SU-DHL-6 (cell line): ENCODE measurements around the gene ULBP2.
"Not testable (repeated sequence)": the region's sequence is repeated elsewhere in the genome, so short reads cannot be mapped to it uniquely, and the experiment has no call there.

Experiments used
- EZH2phosphoT487 ChIP-seq: fragments of 200-600 bp; sonication (generic), shearing (Covaris generic); conservative IDR thresholded peaks from 2 replicates; pipeline ENCODE4 v1.6.1; 2018; ENCODE audit warnings: mild to moderate bottlenecking, antibody characterized with exemption, low read length, moderate library complexity, mixed read lengths
- TF ChIP-seq, protein P1 (sequence below): fragments of 200-600 bp; sonication (generic); IDR thresholded peaks from one replicate; pipeline ENCODE4 v1.5.1; 2017; ENCODE audit warnings: antibody characterized with exemption, mild to moderate bottlenecking, low read length, moderate library complexity; ENCODE audit not compliant: insufficient read depth, poor library complexity, severe bottlenecking

DNA sequence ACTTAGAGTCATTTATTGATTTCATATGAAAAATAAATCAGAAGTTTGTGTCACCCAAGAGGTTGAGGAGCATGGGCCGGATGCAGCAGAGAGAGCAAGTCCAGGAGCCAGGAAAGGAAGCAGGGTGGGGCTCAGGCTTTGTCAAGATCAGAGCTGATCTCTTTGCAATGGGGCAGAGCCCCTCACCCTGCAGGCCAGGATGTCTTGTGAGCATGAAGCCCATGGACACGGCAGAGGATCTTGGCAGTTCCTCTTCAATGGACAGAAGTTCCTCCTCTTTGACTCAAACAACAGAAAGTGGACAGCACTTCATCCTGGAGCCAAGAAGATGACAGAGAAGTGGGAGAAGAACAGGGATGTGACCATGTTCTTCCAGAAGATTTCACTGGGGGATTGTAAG is 27.1 kb downstream of the ULBP2 start:
- TF ChIP-seq, protein P1, sequence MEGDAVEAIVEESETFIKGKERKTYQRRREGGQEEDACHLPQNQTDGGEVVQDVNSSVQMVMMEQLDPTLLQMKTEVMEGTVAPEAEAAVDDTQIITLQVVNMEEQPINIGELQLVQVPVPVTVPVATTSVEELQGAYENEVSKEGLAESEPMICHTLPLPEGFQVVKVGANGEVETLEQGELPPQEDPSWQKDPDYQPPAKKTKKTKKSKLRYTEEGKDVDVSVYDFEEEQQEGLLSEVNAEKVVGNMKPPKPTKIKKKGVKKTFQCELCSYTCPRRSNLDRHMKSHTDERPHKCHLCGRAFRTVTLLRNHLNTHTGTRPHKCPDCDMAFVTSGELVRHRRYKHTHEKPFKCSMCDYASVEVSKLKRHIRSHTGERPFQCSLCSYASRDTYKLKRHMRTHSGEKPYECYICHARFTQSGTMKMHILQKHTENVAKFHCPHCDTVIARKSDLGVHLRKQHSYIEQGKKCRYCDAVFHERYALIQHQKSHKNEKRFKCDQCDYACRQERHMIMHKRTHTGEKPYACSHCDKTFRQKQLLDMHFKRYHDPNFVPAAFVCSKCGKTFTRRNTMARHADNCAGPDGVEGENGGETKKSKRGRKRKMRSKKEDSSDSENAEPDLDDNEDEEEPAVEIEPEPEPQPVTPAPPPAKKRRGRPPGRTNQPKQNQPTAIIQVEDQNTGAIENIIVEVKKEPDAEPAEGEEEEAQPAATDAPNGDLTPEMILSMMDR = not testable (repeated sequence)
- not testable (repeated sequence) for TF ChIP-seq EZH2phosphoT487
